HG03108 (cell line): ENCODE data around the gene DIPK1A.

Experiments
- ATAC-seq: cut with Tn5 transposase; IDR thresholded peaks from one replicate; pipeline ENCODE4 v1.9.1; 2021; ENCODE audit warnings: moderate library complexity; ENCODE audit not compliant: unreplicated experiment

DIPK1A gene

GRCh38 chr1:92805216-92805615, 156.0 kb downstream of the DIPK1A start:
- no peak for ATAC-seq

- ATAC-seq, result no peak
Observed at GRCh38 chr1:92804721-92805201, 156.5 kb downstream of the DIPK1A start.

GRCh38 chr1:92803140-92803887, 157.9 kb downstream of the DIPK1A start:
- no peak for ATAC-seq

- no peak for ATAC-seq
Observed at GRCh38 chr1:92797961-92798360, 163.3 kb downstream of the DIPK1A start.

GRCh38 chr1:92797297-92797696, 164.0 kb downstream of the DIPK1A start:
- ATAC-seq, result no peak

- no peak for ATAC-seq
Observed at GRCh38 chr1:92795166-92795565, 166.1 kb downstream of the DIPK1A start.

- ATAC-seq, result no peak
Observed at GRCh38 chr1:92792340-92792782, 168.9 kb downstream of the DIPK1A start.
